ENCODE measurements around the gene NPAS3. TPM values are rescaled to one million over a fixed set of nuclear protein-coding genes. Genes with fewer than 3 reads are reported as not detected.

The NPAS3 gene
- total and polyA plus RNA-seq, 2 of the 8 experiments (the other 6 are each of a cell fraction or from before 2014, with no cell fraction given) = 0.11 to 0.60 TPM

DNA sequence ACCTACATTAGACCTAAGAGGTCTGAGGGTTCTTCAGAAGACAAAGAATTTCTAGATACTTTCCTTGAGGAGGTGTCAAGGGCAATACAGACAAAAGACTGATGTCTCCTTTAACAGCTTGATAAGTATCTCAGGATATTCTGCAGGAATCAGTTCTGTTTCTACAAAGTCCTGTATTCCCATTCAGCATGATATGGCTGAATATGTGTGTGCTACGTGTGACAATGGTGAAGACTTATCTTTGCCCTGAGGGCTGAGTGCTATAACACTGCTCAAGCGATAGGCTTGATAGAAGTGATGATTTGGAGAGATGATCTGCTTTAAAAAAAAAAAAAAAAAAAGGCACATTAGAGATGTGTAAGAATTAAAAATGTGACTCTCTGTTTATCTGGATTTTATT, 582.5 kb downstream of the NPAS3 start:
- Histone ChIP-seq H3K36me3 (ENCODE audit: control insufficient read depth in 2 of 4, insufficient read depth in 4 of 4, low read length in 3 of 4) (no peaks in the 10 kb centered on the region), H3K9ac (replicated peaks in 1 of 4; ENCODE audit: extremely low read depth in 1 of 4, low read depth in 3 of 4, low read length in 3 of 4) (no peak overlapping the region), H2BK15ac (ENCODE audit: low read length) (no peak overlapping the region), H3K27ac (ENCODE audit: low read depth, low read length) (no peak overlapping the region), H2AFZ (ENCODE audit: low read length) (no peak overlapping the region), H2BK12ac (ENCODE audit: low read depth, low read length) (no peak overlapping the region), H3K4me3 (ENCODE audit: extremely low read depth in 1 of 4, insufficient read depth in 2 of 4, low read depth in 3 of 4, low read length in 4 of 4) (no peak overlapping the region), H3K56ac (replicated peaks; ENCODE audit: insufficient read length, low read depth, low read length) (no peak overlapping the region), H2AK5ac (ENCODE audit: low read depth, low read length) (no peak overlapping the region), H3K4ac (replicated peaks; ENCODE audit: insufficient read length, low read depth, low read length) (no peak overlapping the region), H3K23me2 (ENCODE audit: low read depth, low read length) (no peaks in the 10 kb centered on the region), H3K79me2 (ENCODE audit: control insufficient read depth in 1 of 2, insufficient read depth in 2 of 2, low read length in 2 of 2) (no peaks in the 10 kb centered on the region), H3K23ac (ENCODE audit: insufficient read length) (no peak overlapping the region), H3K27me3 (replicated peaks in 1 of 4; ENCODE audit: control insufficient read depth in 3 of 4, extremely low read depth in 1 of 4, insufficient read depth in 3 of 4, low read length in 3 of 4) (no peaks in the 10 kb centered on the region), H3K14ac (ENCODE audit: insufficient read length) (no peak overlapping the region), H4K20me1 (replicated peaks in 1 of 2; ENCODE audit: control insufficient read depth in 1 of 2, insufficient read depth in 2 of 2, low read length in 2 of 2) (no peaks in the 10 kb centered on the region), H3K4me2 (ENCODE audit: insufficient read depth in 1 of 2, low read depth in 2 of 2, low read length in 2 of 2) (no peak overlapping the region), H4K8ac (ENCODE audit: extremely low read depth, insufficient read depth, low read length) (no peak overlapping the region), H3K79me1 (ENCODE audit: low read depth, low read length) (no peaks in the 10 kb centered on the region), H2BK120ac (replicated peaks; ENCODE audit: low read depth, low read length) (no peak overlapping the region), H4K91ac (replicated peaks; ENCODE audit: insufficient read length, low read length) (no peak overlapping the region), H3K9me3 (ENCODE audit: insufficient read depth in 2 of 2, low read depth in 1 of 2, low read length in 1 of 2) (no peaks in the 10 kb centered on the region), H2BK20ac (ENCODE audit: low read length) (no peak overlapping the region), H3K18ac (ENCODE audit: extremely low read depth, low read length) (no peak overlapping the region), H3K4me1 (replicated peaks in 1 of 4; ENCODE audit: control insufficient read depth in 3 of 4, insufficient read depth in 4 of 4, low read length in 3 of 4) (no peaks in the 10 kb centered on the region), H2BK5ac (ENCODE audit: low read depth, low read length) (no peak overlapping the region), H4K5ac (ENCODE audit: insufficient read length, low read depth, low read length) (no peak overlapping the region)
- 73% methylated on average over 2 of the region's 2 CpGs; no CpG with 5 or more reads in 1 of the 2 experiments for WGBS, 2 experiments (ENCODE audit: extremely low coverage in 1 of 2, insufficient coverage in 1 of 2, insufficient read length in 1 of 2, insufficient replicate concordance in 2 of 2, low coverage in 1 of 2, low lambda C conversion rate in 2 of 2, missing lambda C conversion rate in 1 of 2)
- no peak for DNase-seq (ENCODE audit: low read depth in 1 of 2, low spot score in 2 of 2)
- no peak for FAIRE-seq
- ChIA-PET CTCF (ENCODE audit: partially characterized antibody) (no interaction called here), POLR2A (ENCODE audit: partially characterized antibody) (no interaction called here)
- TF ChIP-seq JUN (IDR thresholded peaks at IDR 0.05; ENCODE audit: low read depth, low read length) = no peak
- TF ChIP-seq CBX8 (IDR thresholded peaks at IDR 0.05; ENCODE audit: borderline replicate concordance, low read depth, low read length) = no peak
- TF ChIP-seq NRF1 (IDR thresholded peaks at IDR 0.05; ENCODE audit: low read depth, low read length) = no peak
- TF ChIP-seq TAF7 (optimal IDR thresholded peaks at IDR 0.05; ENCODE audit: borderline replicate concordance, low read depth, low read length) = no peak
- no peak for TF ChIP-seq EP300 (IDR thresholded peaks at IDR 0.05; ENCODE audit: borderline replicate concordance in 1 of 2, low read depth in 2 of 2, low read length in 2 of 2)
- TF ChIP-seq TEAD4 (IDR thresholded peaks at IDR 0.05; ENCODE audit: low read depth, low read length) = no peak
- TF ChIP-seq TCF12 (IDR thresholded peaks at IDR 0.05; ENCODE audit: low read depth, low read length) = no peak
- TF ChIP-seq SRF (IDR thresholded peaks at IDR 0.05; ENCODE audit: low read depth, low read length) = no peak
- TF ChIP-seq EGR1 (IDR thresholded peaks at IDR 0.05; ENCODE audit: borderline replicate concordance, low read depth, low read length) = no peak

Data from H1 (cell line).